Lower leg skin (tissue), 4 donors: ENCODE results near the gene DCAKD. TPM values are rescaled to one million over a fixed set of nuclear protein-coding genes. Genes with fewer than 3 reads are reported as not detected.

ENCODE experiments used
- DNase-seq, 2 donors: peaks; one replicate each; pipeline ENCODE4 v3.0.0-alpha.2; 2019; ENCODE audit warnings: low spot score in 2 of 2
- H3K4me3 ChIP-seq: fragments of 200-600 bp; sonication (generic); 2 replicates; pipeline ENCODE4 v1.5.1; 2017; ENCODE audit warnings: mild to moderate bottlenecking, low read depth; ENCODE audit not compliant: poor library complexity, severe bottlenecking
- CTCF ChIP-seq, 3 donors: fragments of 450-650 bp; IDR thresholded peaks; one replicate each; pipeline ENCODE4 v1.5.1; 2016; ENCODE audit warnings: antibody characterized with exemption in 3 of 3, mild to moderate bottlenecking in 3 of 3, moderate library complexity in 2 of 3
- POLR2A ChIP-seq, 2 donors: fragments of 450-650 bp; IDR thresholded peaks; one replicate each; pipeline ENCODE4 v1.6.1; 2016 to 2017; ENCODE audit warnings: antibody characterized with exemption in 2 of 2, mild to moderate bottlenecking in 1 of 2, moderate library complexity in 1 of 2
- WGBS, 2 donors: methylation state at CpG; one replicate each; pipeline ENCODE4 v1.1.5; 2018; 5-methylcytosine and 5-hydroxymethylcytosine counted together
- intact Hi-C: fragments of 100-400 bp; cut with DNase I; formaldehyde crosslinking; loops from one replicate; pipeline ENCODE4 v1.15.0; 2023; ENCODE audit warnings: low total_unique reads
- total RNA-seq, 4 donors: library from RNA; depleted of rRNA; stranded (reverse); fragments of >200 nt; gene quantifications; one replicate each; pipeline ENCODE4 v1.1.0, GENCODE V29; 2016

The DCAKD gene
- total RNA-seq, 4 donors from 2014 or later = 47.9 to 70.2 (median 61.0) TPM

- H3K4me3 ChIP-seq = no peak overlapping the region
- DNase-seq = no peak
- no peak for TF ChIP-seq POLR2A (IDR thresholded peaks at IDR 0.05)
- TF ChIP-seq CTCF (IDR thresholded peaks at IDR 0.05) = no peak
- intact Hi-C loops = no loop called here
- 63 to 71% methylated on average over 5 of the region's 5 CpGs for WGBS, 2 donors
Observed at GRCh38 chr17:45016823-45017222, 34.6 kb downstream of the DCAKD start.

DNA sequence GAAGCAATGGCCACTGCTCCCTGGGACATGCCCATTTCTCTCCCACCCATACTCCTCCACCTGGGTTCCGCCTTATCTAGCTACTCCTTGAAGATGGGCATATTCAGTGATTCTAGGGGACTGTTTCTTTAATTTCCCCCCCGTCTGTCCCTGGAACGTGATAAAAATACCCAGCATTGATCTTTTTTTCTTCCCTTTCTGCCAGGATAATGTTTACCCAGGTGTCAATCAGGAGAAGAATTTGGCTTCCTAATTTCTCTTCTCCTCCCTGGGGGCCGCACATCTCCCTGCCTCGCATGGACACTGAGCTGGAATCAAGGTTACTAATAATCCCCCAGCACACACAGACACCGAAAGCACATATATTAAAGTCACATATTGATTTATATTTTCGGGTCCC, 35.2 kb downstream of the DCAKD start:
- 71 to 73% methylated on average over 7 of the region's 7 CpGs for WGBS, 2 donors
- intact Hi-C loops = no loop called here
- no peak for DNase-seq
- no peak overlapping the region for H3K4me3 ChIP-seq
- TF ChIP-seq CTCF (IDR thresholded peaks at IDR 0.05) = no peak
- no peak for TF ChIP-seq POLR2A (IDR thresholded peaks at IDR 0.05)

DNA sequence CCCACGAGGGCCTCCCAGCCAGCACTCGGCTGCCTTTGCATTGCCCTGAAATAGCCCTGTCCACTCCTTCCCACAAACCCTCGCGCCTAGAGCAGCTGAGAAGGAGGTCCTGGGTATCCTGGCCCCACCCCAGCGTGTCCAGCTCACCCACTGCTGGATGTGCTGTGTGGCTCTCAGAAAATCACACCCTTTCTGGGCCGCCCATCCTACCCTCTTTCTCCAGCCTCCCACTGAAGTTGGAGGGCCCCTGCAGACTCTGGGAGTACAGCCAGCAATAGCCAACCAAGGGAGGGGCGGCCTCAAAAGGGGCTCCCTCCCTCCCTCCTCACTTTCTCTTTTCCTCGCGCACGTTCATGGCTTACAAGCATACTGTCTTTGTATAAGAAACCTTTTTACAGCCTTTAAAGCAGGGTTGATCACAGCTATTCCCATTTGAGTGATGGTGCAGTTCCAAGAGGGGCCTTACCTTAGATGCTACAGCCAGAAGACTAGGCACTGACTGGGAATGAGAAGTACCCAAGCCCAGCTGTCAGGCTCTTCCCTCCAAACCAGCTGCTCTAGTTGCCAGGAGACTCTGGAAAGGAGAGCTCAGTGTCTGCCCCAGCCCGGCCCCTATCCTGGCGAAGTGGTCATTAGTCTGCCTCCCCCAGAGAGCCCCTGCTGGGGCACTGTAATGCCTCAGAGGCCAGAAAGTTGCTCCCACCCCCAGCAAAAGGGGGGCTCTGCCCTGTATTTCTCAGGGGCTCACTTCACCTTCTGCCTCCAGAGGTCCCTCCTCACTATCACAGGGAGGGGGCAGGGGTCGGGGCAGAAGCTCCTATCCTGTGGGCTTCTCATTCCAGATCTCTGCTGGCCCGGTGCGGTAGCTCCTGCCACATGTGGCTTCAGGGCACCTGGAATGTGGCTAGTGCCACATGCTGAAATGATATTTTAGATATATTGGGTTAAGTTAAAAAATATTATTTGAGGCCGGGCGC, 38.1 kb downstream of the DCAKD start:
- WGBS, 2 donors = 73 to 79% methylated on average over 17 of the region's 17 CpGs
- DNase-seq = no peak
- TF ChIP-seq POLR2A (IDR thresholded peaks at IDR 0.05) = no peak
- TF ChIP-seq CTCF (IDR thresholded peaks at IDR 0.05) = no peak
- H3K4me3 ChIP-seq = no peak overlapping the region
- intact Hi-C loops = no loop called here

- intact Hi-C loops = no loop called here
- no peak overlapping the region for H3K4me3 ChIP-seq
- 100% methylated on average over 1 of the region's 1 CpG for WGBS, 2 donors
- DNase-seq = no peak
- no peak for TF ChIP-seq CTCF (IDR thresholded peaks at IDR 0.05)
- no peak for TF ChIP-seq POLR2A (IDR thresholded peaks at IDR 0.05)
Observed at GRCh38 chr17:45011767-45012166, 39.7 kb downstream of the DCAKD start.

- WGBS, 2 donors = 76% methylated on average over 13 of the region's 13 CpGs
Observed at GRCh38 chr17:45009676-45010467, 41.6 kb downstream of the DCAKD start.

More at GRCh38 chr17:45009676-45010467, 41.6 kb downstream of the DCAKD start:
- no peak overlapping the region for H3K4me3 ChIP-seq
- intact Hi-C loops = no loop called here
- TF ChIP-seq CTCF (IDR thresholded peaks at IDR 0.05) (no peak), POLR2A (IDR thresholded peaks at IDR 0.05) (no peak)
- DNase-seq = no peak
